Measurements from ENCODE around the gene TOR4A.

TOR4A gene

GRCh38 chr9:137298401-137299202, 21.1 kb downstream of the TOR4A start:
- no peak overlapping the region for H3K27ac ChIP-seq
- no peak overlapping the region for H3K9ac ChIP-seq (ENCODE audit: insufficient read length)

GRCh38 chr9:137299203-137299565, 21.7 kb downstream of the TOR4A start:
- Histone ChIP-seq H3K36me3 (ENCODE audit: insufficient read depth, low read length) (no peaks in the 10 kb centered on the region), H3K27ac (no peak overlapping the region; the same call in 1 of the 2 replicates), H3K4me3 (no peak overlapping the region), H3K9ac (ENCODE audit: insufficient read length) (no peak overlapping the region), H3K9me3 (ENCODE audit: low read depth, low read length) (no peaks in the 10 kb centered on the region; the same call in 1 of the 2 replicates)
- DNase-seq (ENCODE audit: low read depth, low spot score): no peak
- TF ChIP-seq POLR2AphosphoS5 (IDR thresholded peaks at IDR 0.05; ENCODE audit: borderline replicate concordance, low read depth, low read length) (no peak), EZH2 (IDR thresholded peaks at IDR 0.05) (no peak), FOXP2 (optimal IDR thresholded peaks at IDR 0.05; ENCODE audit: control extremely low read depth, extremely low read length, insufficient read depth) (no peak)

More at GRCh38 chr9:137298401-137299202, 21.1 kb downstream of the TOR4A start:
- DNase-seq (ENCODE audit: low read depth, low spot score): no peak
- Histone ChIP-seq H3K9me3 (ENCODE audit: low read depth, low read length) (no peaks in the 10 kb centered on the region; the same call in 1 of the 2 replicates), H3K36me3 (ENCODE audit: insufficient read depth, low read length) (no peaks in the 10 kb centered on the region), H3K4me3 (no peak overlapping the region)
- TF ChIP-seq EZH2 (IDR thresholded peaks at IDR 0.05) (no peak), POLR2AphosphoS5 (IDR thresholded peaks at IDR 0.05; ENCODE audit: borderline replicate concordance, low read depth, low read length) (no peak), FOXP2 (optimal IDR thresholded peaks at IDR 0.05; ENCODE audit: control extremely low read depth, extremely low read length, insufficient read depth) (no peak)

- Histone ChIP-seq H3K9me3 (ENCODE audit: low read depth, low read length) (no peaks in the 10 kb centered on the region), H3K9ac (ENCODE audit: insufficient read length) (peak overlapping the region; percentile 73), H3K36me3 (ENCODE audit: insufficient read depth, low read length) (no peaks in the 10 kb centered on the region), H3K4me3 (peak overlapping the region; percentile 97), H3K27ac (peak overlapping the region; percentile 25; the same call in 1 of the 2 replicates)
- DNase-seq (ENCODE audit: low read depth, low spot score): no peak
- TF ChIP-seq EZH2 (IDR thresholded peaks at IDR 0.05) (no peak), POLR2AphosphoS5 (IDR thresholded peaks at IDR 0.05; ENCODE audit: borderline replicate concordance, low read depth, low read length) (no peak), FOXP2 (optimal IDR thresholded peaks at IDR 0.05; ENCODE audit: control extremely low read depth, extremely low read length, insufficient read depth) (no peak)
Observed at GRCh38 chr9:137299938-137300337, 22.4 kb downstream of the TOR4A start.

- H3K36me3 ChIP-seq (ENCODE audit: insufficient read depth, low read length): no peaks in the 10 kb centered on the region
- DNase-seq (ENCODE audit: low read depth, low spot score): no peak
- H3K27ac ChIP-seq: peak overlapping the region; percentile 73
- no peaks in the 10 kb centered on the region for H3K9me3 ChIP-seq (ENCODE audit: low read depth, low read length)
- H3K9ac ChIP-seq (ENCODE audit: insufficient read length): peak overlapping the region; percentile 73
- TF ChIP-seq POLR2AphosphoS5 (IDR thresholded peaks at IDR 0.05; ENCODE audit: borderline replicate concordance, low read depth, low read length) (no peak), EZH2 (IDR thresholded peaks at IDR 0.05) (no peak), FOXP2 (optimal IDR thresholded peaks at IDR 0.05; ENCODE audit: control extremely low read depth, extremely low read length, insufficient read depth) (no peak)
- H3K4me3 ChIP-seq: peak overlapping the region; percentile 97
Observed at GRCh38 chr9:137300567-137301080, 23.1 kb downstream of the TOR4A start.

DNA sequence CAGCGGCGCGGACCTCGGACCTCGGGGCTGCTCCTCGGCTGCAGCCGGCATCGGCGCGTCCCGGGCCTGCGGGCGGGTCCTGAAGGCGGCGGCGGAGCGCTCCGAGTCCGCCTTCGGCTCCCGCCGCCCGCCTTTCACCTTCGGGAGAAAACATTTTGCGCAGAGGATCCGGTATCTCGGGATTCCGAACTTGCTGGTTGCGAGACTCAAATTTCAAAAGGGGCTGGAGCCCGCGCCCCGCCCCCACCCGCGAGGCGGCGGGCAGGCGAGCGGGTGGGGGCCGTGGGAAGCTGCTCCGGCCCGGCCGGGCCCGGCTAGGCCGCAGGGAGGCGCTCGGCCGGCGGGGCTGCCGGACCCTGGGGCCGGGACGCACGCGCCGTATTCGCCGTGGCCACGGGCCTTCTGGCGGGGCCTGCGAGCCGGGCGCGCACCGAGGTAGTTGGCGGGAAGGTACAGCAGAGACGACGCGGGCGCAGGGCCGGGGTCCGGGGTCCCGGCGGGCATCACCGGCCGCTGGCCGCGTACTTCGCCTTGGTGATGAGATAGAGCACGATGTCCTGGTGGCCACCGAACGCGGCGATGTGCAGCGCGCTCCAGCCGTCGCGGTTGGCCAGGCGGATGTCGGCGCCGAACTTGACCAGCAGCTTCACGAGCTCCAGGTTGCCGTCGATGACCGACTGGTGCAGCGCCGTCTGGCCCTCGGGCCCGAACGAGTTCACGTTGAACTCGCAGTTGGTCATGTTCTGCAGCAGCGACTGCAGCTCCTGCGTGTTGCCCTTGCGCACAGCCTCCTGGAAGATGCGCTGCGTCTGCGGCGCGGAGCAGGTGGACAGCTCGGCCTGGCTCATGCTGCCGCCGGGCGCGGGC, 23.8 kb downstream of the TOR4A start:
- DNase-seq (ENCODE audit: low read depth, low spot score): no peak
- Histone ChIP-seq H3K27ac (peak overlapping the region; percentile 73), H3K36me3 (ENCODE audit: insufficient read depth, low read length) (no peaks in the 10 kb centered on the region), H3K4me3 (peak overlapping the region; percentile 97), H3K9ac (ENCODE audit: insufficient read length) (peak overlapping the region; percentile 73), H3K9me3 (ENCODE audit: low read depth, low read length) (no peaks in the 10 kb centered on the region)
- TF ChIP-seq EZH2 (IDR thresholded peaks at IDR 0.05) (no peak), FOXP2 (optimal IDR thresholded peaks at IDR 0.05; ENCODE audit: control extremely low read depth, extremely low read length, insufficient read depth) (no peak), POLR2AphosphoS5 (IDR thresholded peaks at IDR 0.05; ENCODE audit: borderline replicate concordance, low read depth, low read length) (no peak)

DNA sequence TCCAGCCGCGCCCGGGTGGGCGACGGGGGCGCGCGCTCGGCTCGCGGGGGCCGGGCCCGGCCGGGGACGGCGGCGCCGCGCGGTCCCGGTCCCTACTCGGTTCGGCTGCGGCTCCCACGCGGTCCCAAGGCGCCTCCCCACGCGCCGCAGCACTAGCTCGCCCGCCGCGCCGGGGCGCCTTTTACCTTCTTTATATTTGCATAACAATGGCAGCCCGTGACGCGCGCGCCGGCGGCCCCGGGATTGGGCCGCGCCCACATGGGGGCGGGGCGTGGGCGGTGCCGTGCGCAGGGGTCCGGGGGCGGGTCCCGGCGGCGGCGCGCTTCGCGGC, 24.6 kb downstream of the TOR4A start, which contains the start of gene NRARP:
Gene NRARP (minus strand): TSS at position 154 of the 331 bp plus-strand sequence. CDS start 343 bp downstream, outside the sequence.
- Histone ChIP-seq H3K9ac (ENCODE audit: insufficient read length) (peak within 1 kb of the TSS; percentile 73), H3K9me3 (ENCODE audit: low read depth, low read length) (no peaks in the 10 kb centered on the region), H3K36me3 (ENCODE audit: insufficient read depth, low read length) (no peaks in the 10 kb centered on the region), H3K27ac (peak within 1 kb of the TSS; percentile 73), H3K4me3 (peak within 1 kb of the TSS; percentile 97)
- no peak for DNase-seq (ENCODE audit: low read depth, low spot score)
- TF ChIP-seq EZH2 (IDR thresholded peaks at IDR 0.05) (no peak), POLR2AphosphoS5 (IDR thresholded peaks at IDR 0.05; ENCODE audit: borderline replicate concordance, low read depth, low read length) (peak; percentile 88), FOXP2 (optimal IDR thresholded peaks at IDR 0.05; ENCODE audit: control extremely low read depth, extremely low read length, insufficient read depth) (no peak)

DNA sequence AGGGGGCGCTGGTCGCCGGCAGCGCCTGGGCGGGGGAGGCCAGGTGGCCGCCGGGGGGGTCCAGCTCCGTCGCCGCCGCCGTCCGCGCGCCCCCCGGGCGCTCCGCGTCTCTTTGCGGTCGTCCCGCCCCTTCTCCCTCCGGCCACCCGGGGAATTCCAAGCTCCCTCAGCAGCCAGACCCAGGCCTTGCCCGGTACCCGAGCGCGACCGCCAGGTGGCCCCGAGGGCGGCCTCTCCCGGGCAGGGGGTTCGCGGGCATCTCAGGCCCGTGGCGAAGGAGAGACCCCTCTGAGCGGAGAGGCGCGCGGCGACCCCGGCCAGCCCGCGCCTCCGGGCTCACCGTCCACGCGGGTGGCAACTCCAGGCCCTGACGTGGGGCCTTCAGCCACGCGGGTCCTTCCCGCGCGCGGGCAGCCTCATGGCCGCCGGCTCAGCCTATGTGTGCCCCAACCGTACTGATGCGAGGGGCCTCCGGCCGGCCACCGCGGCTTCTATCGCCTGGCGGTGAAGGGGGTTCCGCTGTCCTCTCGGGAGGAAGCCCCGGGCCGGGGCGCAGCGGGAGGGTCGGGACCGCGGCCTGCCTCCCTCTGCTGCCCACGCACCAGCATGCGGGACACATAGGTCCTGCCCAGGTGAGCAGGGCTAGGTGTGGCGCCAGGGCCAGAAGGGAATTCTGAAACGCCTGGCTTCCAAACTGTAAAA, 25.1 kb downstream of the TOR4A start:
- no peak for TF ChIP-seq FOXP2 (optimal IDR thresholded peaks at IDR 0.05; ENCODE audit: control extremely low read depth, extremely low read length, insufficient read depth)
- TF ChIP-seq EZH2 (IDR thresholded peaks at IDR 0.05): no peak
- no peak for TF ChIP-seq POLR2AphosphoS5 (IDR thresholded peaks at IDR 0.05; ENCODE audit: borderline replicate concordance, low read depth, low read length)
- Histone ChIP-seq H3K4me3 (peak overlapping the region; percentile 49; the same call in 1 of the 2 replicates), H3K27ac (peak overlapping the region; percentile 25; the same call in 1 of the 2 replicates), H3K9ac (ENCODE audit: insufficient read length) (no peak overlapping the region), H3K9me3 (ENCODE audit: low read depth, low read length) (no peaks in the 10 kb centered on the region), H3K36me3 (ENCODE audit: insufficient read depth, low read length) (no peaks in the 10 kb centered on the region)
- no peak for DNase-seq (ENCODE audit: low read depth, low spot score)

Measured in SK-N-MC (cell line).